NOMO-1 treated with dmso at 0.1 percent for 144 hours (cell line): Measurements from ENCODE around the gene SLF1.

Experiments used
- DNase-seq: peaks from one replicate; lab custom pipeline; 2025; ENCODE audit not compliant: unreplicated experiment; lab: John Stamatoyannopoulos, UW

The SLF1 gene

GRCh38 chr5:94707359-94707758 is 88.9 kb downstream of the SLF1 start:
- DNase-seq = no peak

GRCh38 chr5:94709277-94709676 is 90.8 kb downstream of the SLF1 start:
- DNase-seq = no peak

GRCh38 chr5:94711785-94712184 is 93.3 kb downstream of the SLF1 start:
- DNase-seq = no peak

- DNase-seq = no peak
These were observed 97.3 kb downstream of the SLF1 start for GRCh38 chr5:94715768-94716167.

- DNase-seq = no peak
These were observed 106.7 kb downstream of the SLF1 start for GRCh38 chr5:94725142-94725541.

GRCh38 chr5:94731471-94731870 is 113.0 kb downstream of the SLF1 start:
- no peak for DNase-seq

- DNase-seq = no peak
These were observed 118.0 kb downstream of the SLF1 start for GRCh38 chr5:94736498-94736897.

GRCh38 chr5:94740286-94740685 is 121.8 kb downstream of the SLF1 start:
- no peak for DNase-seq

- DNase-seq = no peak
These were observed 124.4 kb downstream of the SLF1 start for GRCh38 chr5:94742852-94743251.

GRCh38 chr5:94744906-94745305 is 126.4 kb downstream of the SLF1 start:
- no peak for DNase-seq

GRCh38 chr5:94745786-94746730 is 127.6 kb downstream of the SLF1 start:
- DNase-seq = no peak

GRCh38 chr5:94746731-94747124 is 128.3 kb downstream of the SLF1 start:
- DNase-seq = peak; percentile 75
